GM12801 (cell line): ENCODE data around the gene CKLF.

Experiments
- CTCF ChIP-seq: IDR thresholded peaks from one replicate; pipeline ENCODE4 v1.5.1; 2011; ENCODE audit warnings: control low read depth; ENCODE audit not compliant: insufficient read length; ENCODE audit errors: extremely low read depth

CKLF gene

DNA sequence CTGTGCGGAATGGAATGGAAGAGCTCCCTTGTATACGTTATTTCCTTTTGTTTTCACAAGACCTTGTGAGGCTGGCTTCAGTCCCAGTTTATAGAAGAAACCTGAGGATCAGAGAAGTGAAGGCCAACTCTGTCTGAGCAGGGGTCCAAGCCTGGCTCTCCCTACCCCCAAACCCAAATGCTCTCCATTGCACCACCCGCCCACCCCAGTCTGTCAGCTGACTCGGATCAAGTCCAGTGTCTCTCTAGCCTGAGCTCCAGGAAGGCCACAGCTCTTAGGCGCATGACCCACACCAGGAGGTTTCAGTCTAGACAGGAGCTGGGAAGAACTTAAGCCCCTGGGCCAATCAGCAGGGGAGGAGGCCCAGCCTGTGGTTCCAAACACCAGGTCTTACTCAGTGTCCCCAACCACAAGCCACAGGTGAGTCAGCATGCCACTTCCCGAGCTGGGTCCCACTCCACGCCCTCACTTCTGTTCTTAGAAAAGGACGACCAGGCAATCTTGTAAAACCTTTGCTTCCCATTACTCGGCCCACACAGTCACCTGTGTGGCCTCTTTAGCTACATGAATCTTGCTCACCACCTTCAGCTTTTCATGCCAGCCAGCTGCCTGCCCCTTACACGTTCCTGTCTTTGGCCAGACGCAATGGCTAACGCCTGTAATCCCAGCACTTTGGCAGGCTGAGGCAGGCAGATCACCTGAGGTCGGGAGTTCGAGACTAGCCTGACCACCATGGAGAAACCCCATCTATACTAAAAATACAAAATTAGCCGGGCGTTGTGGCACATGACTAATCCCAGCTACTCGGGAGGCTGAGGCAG lies 30.2 kb upstream of the CKLF start:
- TF ChIP-seq CTCF: no peak

DNA sequence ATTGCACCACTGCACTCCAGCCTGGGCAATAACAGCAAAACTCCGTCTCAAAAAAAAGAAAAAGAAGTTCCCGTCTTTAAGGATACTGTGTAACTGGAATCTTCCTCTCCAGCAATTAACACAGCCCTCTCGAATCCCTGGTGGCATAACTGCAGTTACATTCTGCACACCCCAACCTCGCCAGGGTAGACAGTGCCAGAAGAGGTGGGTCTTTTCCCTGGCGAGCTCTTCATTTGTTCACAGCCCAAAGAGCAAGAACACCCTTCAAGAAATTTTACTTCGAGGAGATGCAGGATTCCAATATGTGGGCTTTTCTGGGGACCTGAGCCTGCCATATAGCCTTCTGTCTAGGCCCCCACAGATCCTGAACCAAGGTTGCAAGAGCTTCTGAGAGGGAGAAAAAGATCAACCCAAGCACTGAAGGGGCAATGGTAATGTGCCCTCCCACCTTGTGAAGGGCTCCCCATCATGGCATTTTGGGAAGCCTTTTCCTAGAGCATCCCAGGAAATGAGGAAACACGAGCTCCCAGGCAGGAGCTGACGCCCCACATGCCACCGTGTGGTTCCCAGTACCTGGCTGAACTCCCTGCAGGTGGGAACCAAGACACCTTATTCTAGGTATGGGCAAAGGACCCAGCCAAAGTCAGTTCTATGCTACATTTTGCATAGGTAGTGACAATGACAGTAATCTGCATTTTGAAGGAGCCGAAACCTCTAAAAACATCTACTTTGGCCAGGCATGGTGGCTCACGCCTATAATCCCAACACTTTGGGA lies 29.4 kb upstream of the CKLF start:
- no peak for TF ChIP-seq CTCF

DNA sequence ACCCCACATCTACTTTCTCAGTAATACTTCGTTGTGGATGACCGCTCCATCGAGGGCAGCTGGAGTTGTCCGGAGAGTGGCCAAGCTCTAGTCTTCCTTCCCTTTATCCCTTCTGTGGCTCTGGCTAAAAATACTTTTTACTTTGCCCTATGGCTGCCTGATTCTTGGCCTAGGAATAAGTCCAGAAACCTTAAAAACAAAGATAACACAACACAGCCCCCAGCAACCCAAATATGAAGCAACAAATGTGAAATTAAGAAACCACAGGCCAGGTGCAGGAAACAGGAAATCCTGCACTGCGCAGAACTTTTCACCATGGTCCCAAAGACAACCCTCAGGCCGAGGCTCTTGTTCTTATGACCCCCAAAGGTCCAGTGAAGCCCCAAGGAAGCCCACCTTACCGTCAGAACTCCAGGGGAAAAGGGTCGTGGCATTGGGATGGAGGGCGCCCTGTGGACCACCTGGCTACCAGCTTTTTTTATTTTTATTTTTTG lies 28.5 kb upstream of the CKLF start:
- no peak for TF ChIP-seq CTCF

DNA sequence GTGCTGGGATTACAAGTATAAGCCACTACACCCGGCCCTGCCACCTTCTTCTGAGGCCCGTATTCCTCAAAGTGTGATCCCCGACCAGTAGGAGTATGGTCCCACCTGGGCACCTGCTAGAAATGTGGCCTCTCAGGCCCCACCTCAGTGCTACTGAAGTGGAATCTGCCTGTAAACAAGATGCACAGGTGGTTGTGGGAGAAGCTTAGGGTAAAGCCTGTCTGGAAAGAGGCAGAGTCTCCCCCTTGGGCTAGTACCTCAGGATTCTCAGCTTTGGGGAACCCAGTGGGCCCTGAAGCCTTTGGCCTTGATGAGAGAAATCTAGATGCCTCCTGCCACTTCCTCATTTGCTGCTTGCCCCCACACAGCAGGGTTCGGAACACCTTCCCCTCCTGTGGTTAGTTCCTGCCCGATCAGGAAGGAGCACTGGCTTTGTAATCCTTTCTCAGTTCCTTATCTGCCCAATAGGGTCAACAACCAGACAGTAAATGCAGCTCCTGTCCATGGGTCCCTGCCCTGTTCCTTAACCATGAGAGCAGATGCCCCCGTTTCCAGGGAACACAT lies 27.7 kb upstream of the CKLF start:
- TF ChIP-seq CTCF: no peak

DNA sequence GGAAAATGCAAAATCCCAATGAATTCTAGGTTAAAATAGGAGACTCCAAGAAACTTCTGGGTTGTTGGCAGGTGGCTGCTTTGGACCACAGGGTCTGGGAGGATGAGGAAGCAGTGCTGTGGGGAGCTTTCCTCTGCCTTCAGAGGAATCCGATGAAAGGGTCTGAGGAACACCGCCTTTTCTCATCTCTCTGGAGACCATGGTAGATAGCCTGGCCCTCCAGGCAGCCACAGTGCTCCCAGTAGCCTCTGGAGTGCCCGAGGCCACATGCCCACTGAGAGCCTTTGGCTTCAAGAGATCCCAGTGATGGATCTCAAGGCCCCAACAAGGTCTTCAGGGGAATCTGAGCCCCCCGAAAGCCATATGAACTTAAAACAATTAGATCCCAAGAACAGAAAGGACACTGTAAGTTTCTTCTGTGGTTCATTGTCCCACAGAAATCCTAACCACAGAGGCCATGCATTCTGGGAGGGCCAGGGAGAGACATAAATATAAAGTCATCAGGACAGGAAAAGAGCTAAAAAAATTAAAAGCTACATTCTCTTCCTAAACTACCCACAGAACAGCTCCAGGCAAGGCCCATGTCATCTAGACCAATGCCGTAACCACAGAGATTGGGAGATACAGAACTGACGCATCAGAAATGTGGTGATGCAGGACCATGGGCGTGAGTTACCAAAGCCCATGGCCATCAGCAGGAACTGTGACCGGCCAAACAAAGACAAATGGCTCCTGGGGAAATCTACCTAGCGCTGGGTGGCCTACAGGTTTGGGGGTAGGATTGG lies 26.8 kb upstream of the CKLF start:
- TF ChIP-seq CTCF: no peak

GRCh38 chr16:66528294-66528693 lies 24.1 kb upstream of the CKLF start:
- TF ChIP-seq CTCF: no peak
